Heart left ventricle (tissue), 13 donors: ENCODE measurements around the gene PRR14.

ENCODE experiments used
- POLR2A ChIP-seq, 2 donors: fragments of 450-650 bp; IDR thresholded peaks; one replicate each; pipeline ENCODE4 v1.6.1; 2017; ENCODE audit warnings: antibody characterized with exemption in 2 of 2, mild to moderate bottlenecking in 2 of 2, moderate library complexity in 2 of 2
- TF ChIP-seq, protein P1 (sequence below), 12 donors: fragments of 200-600 bp; sonication (generic) in 4 of 12; IDR thresholded peaks; one replicate each; pipeline versions ENCODE4 v1.5.0 to v1.8.0; 2018 to 2022; ENCODE audit warnings: antibody characterized with exemption in 12 of 12, mild to moderate bottlenecking in 5 of 12
- donor health status: ischemic (EF 13 %, LVEDD 7.1; RV severe dilation, severe dysfunction).
- donor health status: DM: no; HTN: yes; CAD: no.
- donor health status: DM: no; HTN: no; CAD: no.
- donor health status: ischemic (EF 25% LVEDD 6.9; RV normal size, moderate dysfunction).
- donor health status: ischemic (EF 25% LVEDD 5.7; RV mildly dilated, moderate dysfunction).
- donor health status: ischemic (EF 35%, LVEDD 5.7; RV mildly dilated, moderate dysfunction).
- donor health status: nonischemic (EF 11% LVEDD 7.7; RV severe dilation, severe dysfunction).
- donor health status: DM: yes; HTN: yes; CAD: no.
- donor health status: PGD.
- donor health status: ischemic (EF 29% LVEDD 5.4; RV normal size, mild dysfunction).
- donor health status: nonischemic (EF 23%, LVEDD 6.1; RV moderate dilation, normal function).

DNA sequence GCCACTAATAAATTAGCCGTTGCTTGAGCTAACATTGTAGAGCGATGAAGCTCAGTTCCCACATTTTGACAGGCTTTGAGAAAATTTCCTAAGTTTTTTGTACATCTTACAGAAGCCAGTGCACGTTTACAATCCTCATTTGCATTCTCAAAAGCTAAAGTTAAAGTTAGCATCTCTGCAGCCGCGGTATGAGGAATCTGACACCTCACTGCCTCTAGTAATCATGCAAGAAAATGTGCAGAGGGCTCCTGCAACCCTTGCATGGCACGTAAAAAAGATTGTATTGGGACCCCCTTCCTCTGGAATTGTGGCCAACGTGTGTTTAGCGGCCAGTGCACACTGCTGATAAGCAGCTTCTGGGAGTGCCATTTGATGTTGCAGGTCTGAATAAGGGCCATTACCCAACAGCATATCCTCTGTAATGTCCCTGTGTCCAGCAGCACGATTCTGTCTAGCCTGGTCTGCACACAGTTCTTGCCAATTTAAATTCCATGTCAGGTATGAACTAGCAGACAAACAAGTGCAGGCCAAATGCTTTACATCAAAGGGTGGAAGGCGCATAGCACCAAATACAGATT, 28.2 kb upstream of the PRR14 start:
- TF ChIP-seq, protein P1, sequence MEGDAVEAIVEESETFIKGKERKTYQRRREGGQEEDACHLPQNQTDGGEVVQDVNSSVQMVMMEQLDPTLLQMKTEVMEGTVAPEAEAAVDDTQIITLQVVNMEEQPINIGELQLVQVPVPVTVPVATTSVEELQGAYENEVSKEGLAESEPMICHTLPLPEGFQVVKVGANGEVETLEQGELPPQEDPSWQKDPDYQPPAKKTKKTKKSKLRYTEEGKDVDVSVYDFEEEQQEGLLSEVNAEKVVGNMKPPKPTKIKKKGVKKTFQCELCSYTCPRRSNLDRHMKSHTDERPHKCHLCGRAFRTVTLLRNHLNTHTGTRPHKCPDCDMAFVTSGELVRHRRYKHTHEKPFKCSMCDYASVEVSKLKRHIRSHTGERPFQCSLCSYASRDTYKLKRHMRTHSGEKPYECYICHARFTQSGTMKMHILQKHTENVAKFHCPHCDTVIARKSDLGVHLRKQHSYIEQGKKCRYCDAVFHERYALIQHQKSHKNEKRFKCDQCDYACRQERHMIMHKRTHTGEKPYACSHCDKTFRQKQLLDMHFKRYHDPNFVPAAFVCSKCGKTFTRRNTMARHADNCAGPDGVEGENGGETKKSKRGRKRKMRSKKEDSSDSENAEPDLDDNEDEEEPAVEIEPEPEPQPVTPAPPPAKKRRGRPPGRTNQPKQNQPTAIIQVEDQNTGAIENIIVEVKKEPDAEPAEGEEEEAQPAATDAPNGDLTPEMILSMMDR (IDR thresholded peaks at IDR 0.05) = no peak
- TF ChIP-seq POLR2A (IDR thresholded peaks at IDR 0.05) = no peak
